Kidney epithelial cell (primary cell): ENCODE results near the gene SLC26A1. TPM values are rescaled to one million over a fixed set of nuclear protein-coding genes. Genes with fewer than 3 reads are reported as not detected.

Experiments
- DNase-seq: peaks from one replicate; pipeline ENCODE4 v3.0.0-alpha.2; 2010; ENCODE audit warnings: low read depth
- H3K27me3 ChIP-seq: 2 replicates; pipeline ENCODE4 v1.6.0; 2011; ENCODE audit warnings: low read length; ENCODE audit not compliant: control insufficient read depth, insufficient read depth
- H3K36me3 ChIP-seq: 2 replicates; pipeline ENCODE4 v1.5.1; 2011; ENCODE audit warnings: low read length; ENCODE audit not compliant: control insufficient read depth, insufficient read depth
- H3K4me3 ChIP-seq: 2 replicates; pipeline ENCODE4 v1.5.1; 2011; ENCODE audit warnings: low read depth, mild to moderate bottlenecking, control low read depth, low read length
- CTCF ChIP-seq: IDR thresholded peaks from 2 replicates; pipeline ENCODE4 v1.5.1; 2011; ENCODE audit warnings: mild to moderate bottlenecking, moderate library complexity, low read length, control low read depth, inconsistent platforms; ENCODE audit not compliant: insufficient read depth, poor library complexity, severe bottlenecking
- total RNA-seq: library from RNA; depleted of rRNA; stranded (reverse); fragments of >200 nt; gene quantifications from 2 replicates; pipeline ENCODE4 v1.2.3, GENCODE V29; 2015

The SLC26A1 gene
- total RNA-seq, 1 donor from 2014 or later: 0.38 TPM

DNA sequence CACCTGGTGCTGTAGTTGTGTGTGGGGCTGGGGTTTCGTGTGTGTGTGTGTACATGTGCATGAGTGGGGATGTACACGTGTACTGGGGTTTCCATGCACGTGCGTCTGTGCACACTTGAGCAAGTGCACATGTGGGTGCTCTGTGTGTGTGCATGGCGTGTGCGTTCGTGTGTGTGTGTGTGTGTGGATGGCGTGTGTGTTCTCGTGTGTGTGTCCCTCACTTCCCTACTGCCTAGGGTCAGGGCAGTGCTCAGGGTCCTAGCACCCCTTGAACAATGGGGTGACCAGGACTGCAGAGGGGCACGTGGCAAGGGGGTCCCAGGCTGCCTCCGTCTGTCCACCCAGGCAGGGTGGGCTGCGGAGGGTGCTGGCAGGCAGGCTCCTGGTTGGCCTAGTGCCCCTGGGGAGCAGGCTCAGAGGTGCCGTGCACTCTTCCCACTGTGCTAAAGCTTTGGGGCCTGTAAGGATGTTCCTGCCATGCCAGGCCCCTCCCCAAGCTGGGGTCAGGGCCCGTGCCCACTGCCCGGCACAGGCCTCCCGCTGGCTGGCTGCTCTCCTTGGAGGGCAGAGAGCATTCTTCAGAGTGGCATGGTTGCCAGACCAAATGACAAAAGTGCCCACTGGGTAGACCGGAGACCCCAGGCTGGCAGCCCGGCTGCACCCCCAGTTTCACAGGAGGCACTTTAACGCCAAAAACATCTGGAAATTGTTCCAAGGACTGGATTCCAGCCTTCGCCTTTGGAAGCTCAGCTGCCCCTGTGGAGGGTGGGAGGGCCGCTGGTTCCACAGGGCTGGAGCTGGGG lies 47.3 kb upstream of the SLC26A1 start:
- DNase-seq: no peak
- TF ChIP-seq CTCF: no peak

GRCh38 chr4:1039493-1040343 lies 46.5 kb upstream of the SLC26A1 start:
- Histone ChIP-seq H3K27me3 (peaks cover under 1% of the 10 kb centered on the region), H3K36me3 (no peaks in the 10 kb centered on the region), H3K4me3 (no peak overlapping the region)
- DNase-seq: no peak
- TF ChIP-seq CTCF: no peak

More for the DNA sequence above, 47.3 kb upstream of the SLC26A1 start:
- H3K27me3 ChIP-seq: peaks cover 8% of the 10 kb centered on the region
- H3K36me3 ChIP-seq: no peaks in the 10 kb centered on the region
- H3K4me3 ChIP-seq: no peak overlapping the region

- TF ChIP-seq CTCF: no peak
- Histone ChIP-seq H3K36me3 (no peaks in the 10 kb centered on the region), H3K27me3 (no peaks in the 10 kb centered on the region), H3K4me3 (no peak overlapping the region)
- DNase-seq: no peak
Measured at GRCh38 chr4:1038948-1039492, 45.8 kb upstream of the SLC26A1 start.

DNA sequence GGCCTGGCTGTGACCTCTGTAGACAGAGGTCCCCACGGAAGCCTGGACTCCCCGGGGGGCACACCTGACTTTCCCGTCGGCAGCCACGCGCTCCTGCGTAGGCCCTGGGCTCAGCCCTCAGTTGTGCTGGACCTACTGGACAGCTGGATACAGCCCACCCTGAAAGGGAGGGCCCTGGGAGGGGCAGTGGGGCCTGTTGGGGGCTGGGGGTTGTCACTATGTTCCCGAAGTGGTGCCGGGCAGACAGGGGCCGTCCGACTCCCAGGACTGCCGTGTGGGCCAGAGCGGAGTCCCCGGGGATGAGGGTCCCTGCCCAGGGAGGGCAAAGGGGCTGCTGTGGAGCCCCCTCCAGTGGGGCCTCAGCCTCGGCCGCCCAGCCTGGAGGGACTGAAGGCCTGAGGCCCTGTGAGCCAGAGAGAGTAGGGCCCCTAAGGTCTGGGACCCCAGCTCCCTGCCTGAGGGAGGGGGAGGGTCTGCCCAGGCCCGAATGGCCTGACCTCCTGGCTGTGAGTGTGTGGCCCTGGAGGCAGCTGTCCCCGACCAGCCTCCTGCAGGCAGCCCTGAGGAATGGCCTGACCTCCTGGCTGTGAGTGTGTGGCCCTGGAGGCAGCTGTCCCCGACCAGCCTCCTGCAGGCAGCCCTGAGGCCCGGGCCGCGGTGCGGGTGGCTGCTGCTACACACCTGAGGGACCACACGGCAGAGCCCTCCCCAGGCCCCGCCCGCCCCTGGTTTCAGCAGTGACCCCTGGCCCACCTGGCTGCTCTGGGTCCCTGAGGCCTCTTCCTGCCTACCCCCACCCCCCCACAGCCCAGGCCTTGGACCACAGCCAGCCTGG lies 44.0 kb upstream of the SLC26A1 start:
- Histone ChIP-seq H3K27me3 (peaks cover 14% of the 10 kb centered on the region), H3K4me3 (no peak overlapping the region), H3K36me3 (no peaks in the 10 kb centered on the region)
- DNase-seq: no peak
- no peak for TF ChIP-seq CTCF

- TF ChIP-seq CTCF: no peak
- Histone ChIP-seq H3K27me3 (peaks cover 16% of the 10 kb centered on the region), H3K4me3 (no peak overlapping the region), H3K36me3 (no peaks in the 10 kb centered on the region)
- DNase-seq: no peak
Measured at GRCh38 chr4:1036095-1036494, 42.9 kb upstream of the SLC26A1 start.
